AG04450 (cell line): ENCODE data around the gene PVALEF. TPM values are rescaled to one million over a fixed set of nuclear protein-coding genes. Genes with fewer than 3 reads are reported as not detected.

ENCODE experiments used
- CTCF ChIA-PET: fragments of 300-600, 350-600 bp; formaldehyde crosslinking; extraction: SDS; loops from one replicate; lab custom pipeline; 2022; ENCODE audit warnings: antibody characterized with exemption, inconsistent platforms; lab: Charles Lee
- POLR2A ChIA-PET: fragments of 350-600 bp; formaldehyde crosslinking; extraction: SDS; loops from one replicate; lab custom pipeline; 2021; ENCODE audit warnings: antibody characterized with exemption, inconsistent platforms; lab: Yijun Ruan, JAX
- DNase-seq: peaks from one replicate; pipeline ENCODE4 v3.0.0-alpha.2; 2011; ENCODE audit warnings: low read depth, low spot score
- H3K27ac ChIP-seq: one replicate; pipeline ENCODE4 v1.5.1; 2012; ENCODE audit warnings: low read depth, low read length, control low read depth
- H3K27me3 ChIP-seq: one replicate; pipeline ENCODE4 v1.6.0; 2012; ENCODE audit warnings: low read length; ENCODE audit not compliant: control insufficient read depth, insufficient read depth
- H3K4me3 ChIP-seq: 2 replicates; pipeline ENCODE4 v1.5.1; 2011; ENCODE audit warnings: mild to moderate bottlenecking, low read depth, low read length, control low read depth
- H3K9me3 ChIP-seq: 2 replicates; pipeline ENCODE4 v1.5.1; 2012; ENCODE audit warnings: low read length; ENCODE audit not compliant: control insufficient read depth, insufficient read depth
- polyA plus RNA-seq: library from polyadenylated mRNA; depleted of rRNA; stranded (reverse); fragments of >200 nt; gene quantifications from 2 replicates; pipeline ENCODE4 v1.2.3, GENCODE V29; 2011
- TF ChIP-seq, protein P1 (sequence below): IDR thresholded peaks from 2 replicates; pipeline ENCODE4 v1.5.1; 2011; ENCODE audit warnings: low read depth, low read length, control low read depth, inconsistent platforms

The PVALEF gene
- polyA plus RNA-seq, 1 experiment, result not detected

- no peak overlapping the region for H3K27ac ChIP-seq
- no peak overlapping the region for H3K4me3 ChIP-seq
- H3K27me3 ChIP-seq, result peaks cover 11% of the 10 kb centered on the region
- TF ChIP-seq, protein P1, sequence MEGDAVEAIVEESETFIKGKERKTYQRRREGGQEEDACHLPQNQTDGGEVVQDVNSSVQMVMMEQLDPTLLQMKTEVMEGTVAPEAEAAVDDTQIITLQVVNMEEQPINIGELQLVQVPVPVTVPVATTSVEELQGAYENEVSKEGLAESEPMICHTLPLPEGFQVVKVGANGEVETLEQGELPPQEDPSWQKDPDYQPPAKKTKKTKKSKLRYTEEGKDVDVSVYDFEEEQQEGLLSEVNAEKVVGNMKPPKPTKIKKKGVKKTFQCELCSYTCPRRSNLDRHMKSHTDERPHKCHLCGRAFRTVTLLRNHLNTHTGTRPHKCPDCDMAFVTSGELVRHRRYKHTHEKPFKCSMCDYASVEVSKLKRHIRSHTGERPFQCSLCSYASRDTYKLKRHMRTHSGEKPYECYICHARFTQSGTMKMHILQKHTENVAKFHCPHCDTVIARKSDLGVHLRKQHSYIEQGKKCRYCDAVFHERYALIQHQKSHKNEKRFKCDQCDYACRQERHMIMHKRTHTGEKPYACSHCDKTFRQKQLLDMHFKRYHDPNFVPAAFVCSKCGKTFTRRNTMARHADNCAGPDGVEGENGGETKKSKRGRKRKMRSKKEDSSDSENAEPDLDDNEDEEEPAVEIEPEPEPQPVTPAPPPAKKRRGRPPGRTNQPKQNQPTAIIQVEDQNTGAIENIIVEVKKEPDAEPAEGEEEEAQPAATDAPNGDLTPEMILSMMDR, result no peak
- POLR2A ChIA-PET, result no interaction called here
- H3K9me3 ChIP-seq, result peaks cover under 1% of the 10 kb centered on the region; the same call in 1 of the 2 replicates
- CTCF ChIA-PET, result no interaction called here
- DNase-seq, result no peak
Measured at GRCh38 chr17:81132197-81132540, 33.1 kb upstream of the PVALEF start.

DNA sequence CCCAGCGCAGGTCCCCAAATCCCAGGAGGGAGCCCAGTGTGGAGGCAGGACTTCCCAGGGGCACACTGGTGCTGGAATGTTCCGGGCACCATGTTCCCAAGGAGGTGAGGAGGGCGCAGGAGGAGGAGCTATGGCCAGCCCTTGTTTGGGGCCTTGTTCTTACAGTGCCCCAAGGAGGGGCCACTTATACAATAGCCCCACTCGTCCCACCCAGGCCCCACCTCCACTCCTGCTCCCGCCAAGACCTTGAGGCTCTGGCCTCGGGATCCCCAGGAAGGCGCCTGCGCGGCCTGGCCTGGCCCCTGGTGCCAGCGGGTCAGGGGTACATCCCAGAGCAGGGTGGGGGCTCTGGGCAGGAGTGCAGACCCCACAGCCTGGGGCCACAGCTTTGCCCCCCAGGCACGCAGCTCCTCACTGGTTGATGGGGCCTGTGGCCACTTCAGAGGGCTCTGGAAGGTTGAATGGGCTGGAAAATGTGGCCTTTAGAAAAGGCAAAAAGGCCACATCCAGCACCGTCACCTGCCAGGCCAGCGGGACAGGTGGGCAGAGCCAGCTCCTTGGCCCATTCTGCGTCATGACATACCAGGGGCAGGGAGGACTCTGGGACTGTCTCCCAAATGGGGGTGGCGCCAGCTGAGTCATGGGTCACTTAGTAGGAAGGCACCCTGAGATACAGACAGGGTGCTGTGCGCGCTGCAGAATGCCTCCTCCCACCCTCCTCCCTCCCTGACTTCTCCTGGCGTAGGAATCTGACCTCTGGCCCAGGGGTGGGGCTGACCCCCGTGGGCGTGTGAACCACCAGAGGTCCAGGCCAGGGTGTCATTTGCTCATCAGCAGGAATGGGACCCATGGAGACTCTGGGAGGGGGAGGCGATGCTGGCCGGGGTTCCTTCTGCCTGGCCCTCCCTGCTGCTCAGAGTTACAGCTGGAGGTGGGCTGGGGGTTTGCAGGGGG is 32.3 kb upstream of the PVALEF start:
- ChIA-PET POLR2A (no interaction called here), CTCF (interaction anchor here (1.2 kb wide), 1 partner anchor 10 kb away, joined by 4 read pairs; no protein-coding TSS in a partner anchor)
- TF ChIP-seq, protein P1, result no peak
- no peak for DNase-seq
- Histone ChIP-seq H3K27ac (no peak overlapping the region), H3K4me3 (no peak overlapping the region), H3K9me3 (peaks cover 7% of the 10 kb centered on the region), H3K27me3 (peaks cover 10% of the 10 kb centered on the region)

GRCh38 chr17:81134064-81134781 is 31.1 kb upstream of the PVALEF start:
- CTCF ChIA-PET, result interaction anchor here (1.2 kb wide), 1 partner anchor 8 kb away, joined by 4 read pairs; no protein-coding TSS in a partner anchor
- Histone ChIP-seq H3K9me3 (peaks cover 19% of the 10 kb centered on the region), H3K4me3 (no peak overlapping the region), H3K27me3 (peaks cover 4% of the 10 kb centered on the region), H3K27ac (no peak overlapping the region)
- POLR2A ChIA-PET, result no interaction called here
- no peak for DNase-seq
- TF ChIP-seq, protein P1, result no peak

- Histone ChIP-seq H3K4me3 (no peak overlapping the region), H3K27ac (no peak overlapping the region), H3K9me3 (peaks cover 23% of the 10 kb centered on the region), H3K27me3 (peaks cover 5% of the 10 kb centered on the region)
- TF ChIP-seq, protein P1, result no peak
- ChIA-PET CTCF (no interaction called here), POLR2A (interaction anchor here (0.6 kb wide), 1 partner anchor 19 kb away, joined by 4 read pairs; no protein-coding TSS in a partner anchor)
- DNase-seq, result no peak
Measured at GRCh38 chr17:81135505-81136278, 29.6 kb upstream of the PVALEF start.
